B cell (primary cell): Measurements from ENCODE around the gene IRS4. TPM values are rescaled to one million over a fixed set of nuclear protein-coding genes. Genes with fewer than 3 reads are reported as not detected.

Source experiments
- ATAC-seq: fragments of 200-7000 bp; cut with Tn5 transposase; one replicate; pipeline ENCODE4 v1.10.0; 2021; ENCODE audit warnings: low read depth, mild to moderate bottlenecking, moderate number of reproducible peaks, moderate library complexity
- CTCF ChIA-PET: fragments of 350-600 bp; sonication (Branson Sonifier 250); formaldehyde crosslinking; loops from one replicate; lab custom pipeline; 2021; ENCODE audit warnings: antibody characterized with exemption, inconsistent platforms; lab: Charles Lee
- POLR2A ChIA-PET: fragments of 350-600 bp; sonication (Branson Sonifier 250); formaldehyde crosslinking; loops from one replicate; lab custom pipeline; 2021; ENCODE audit warnings: antibody characterized with exemption; lab: Charles Lee
- DNase-seq: peaks from one replicate; pipeline ENCODE4 v3.0.0; 2013
- H2AFZ ChIP-seq: 2 replicates; pipeline ENCODE4 v1.6.1; 2012; ENCODE audit warnings: mild to moderate bottlenecking, low read depth, low read length; ENCODE audit not compliant: insufficient read depth, poor library complexity, severe bottlenecking
- H3K27ac ChIP-seq, 2 donors: 1 replicate in 1 of 2; 2 replicates in 1 of 2; pipeline ENCODE4 v1.5.1; 2012 to 2013; ENCODE audit warnings: low read length in 2 of 2, mild to moderate bottlenecking in 2 of 2, moderate library complexity in 1 of 2
- H3K27me3 ChIP-seq, 4 experiments: fragments of 200-600 bp in 1 of 4; sonication (generic) in 1 of 4; replicated peaks in 1 of 4; 1 replicate in 2 of 4; 2 replicates in 2 of 4; pipeline versions ENCODE4 v1.6.1 to v1.7.0; 2013 to 2016; ENCODE audit warnings: low read length in 3 of 4, mild to moderate bottlenecking in 2 of 4, mixed read lengths in 1 of 4, moderate library complexity in 1 of 4; ENCODE audit not compliant: insufficient read depth in 4 of 4, control insufficient read depth in 3 of 4; ENCODE audit errors: control extremely low read depth in 1 of 4
- H3K36me3 ChIP-seq, 2 experiments: replicated peaks in 1 of 2; 1 replicate in 1 of 2; 2 replicates in 1 of 2; pipeline versions ENCODE4 v1.6.1 to v1.7.1; 2013; ENCODE audit warnings: low read length in 1 of 2; ENCODE audit not compliant: insufficient read depth in 2 of 2, control insufficient read depth in 1 of 2; ENCODE audit errors: control extremely low read depth in 1 of 2, extremely low read depth in 1 of 2
- H3K4me1 ChIP-seq, 2 donors: fragments of 200-600 bp in 1 of 2; sonication (generic) in 1 of 2; 1 replicate in 1 of 2; 2 replicates in 1 of 2; pipeline versions ENCODE4 v1.5.1 to v1.6.1; 2013 to 2017; ENCODE audit warnings: low read length in 2 of 2; ENCODE audit not compliant: control insufficient read depth in 2 of 2, insufficient read depth in 2 of 2
- H3K4me2 ChIP-seq: replicated peaks from 2 replicates; pipeline ENCODE3; 2012; ENCODE audit warnings: mild to moderate bottlenecking, low read depth, low read length; ENCODE audit not compliant: poor library complexity, severe bottlenecking
- H3K4me3 ChIP-seq, 5 experiments: fragments of 200-600 bp in 1 of 5; sonication (generic) in 1 of 5; 1 replicate in 3 of 5; 2 replicates in 2 of 5; pipeline versions ENCODE4 v1.5.1 to v1.7.0; 2011 to 2016; ENCODE audit warnings: low read length in 4 of 5, mild to moderate bottlenecking in 4 of 5, low read depth in 2 of 5, control low read depth in 1 of 5, moderate library complexity in 1 of 5; ENCODE audit not compliant: insufficient read depth in 1 of 5; ENCODE audit errors: control extremely low read depth in 1 of 5, extremely low read depth in 1 of 5
- H3K79me2 ChIP-seq: fragments of 200-600 bp; sonication (generic); one replicate; pipeline ENCODE4 v1.6.0; 2016; ENCODE audit warnings: low read length; ENCODE audit not compliant: control insufficient read depth, insufficient read depth
- H3K9ac ChIP-seq: fragments of 200-600 bp; sonication (generic); 2 replicates; pipeline ENCODE4 v1.6.1; 2017; ENCODE audit warnings: mild to moderate bottlenecking, low read length, moderate library complexity
- H3K9me3 ChIP-seq, 3 donors: one replicate each; pipeline versions ENCODE4 v1.6.1 to v1.7.1; 2013; ENCODE audit warnings: low read length in 2 of 3; ENCODE audit not compliant: control insufficient read depth in 2 of 3, insufficient read depth in 1 of 3; ENCODE audit errors: control extremely low read depth in 1 of 3
- H4K20me1 ChIP-seq: 2 replicates; pipeline ENCODE4 v1.6.0; 2012; ENCODE audit warnings: mild to moderate bottlenecking, low read length; ENCODE audit not compliant: insufficient read depth, control insufficient read depth, poor library complexity, severe bottlenecking
- H3K27ac Mint-ChIP-seq: one replicate; pipeline ENCODE4 v1.8.0; 2021; ENCODE audit warnings: mixed read lengths
- H3K27me3 Mint-ChIP-seq: one replicate; pipeline ENCODE4 v1.8.0; 2021; ENCODE audit warnings: mixed read lengths
- H3K4me1 Mint-ChIP-seq: one replicate; pipeline ENCODE4 v1.8.0; 2021; ENCODE audit warnings: mixed read lengths
- H3K4me3 Mint-ChIP-seq: one replicate; pipeline ENCODE4 v1.8.0; 2021; ENCODE audit warnings: mixed read lengths
- H3K9me3 Mint-ChIP-seq: one replicate; pipeline ENCODE4 v1.8.0; 2022; ENCODE audit warnings: mixed read lengths; ENCODE audit not compliant: insufficient read depth
- CTCF ChIP-seq: fragments of 200-600 bp; IDR thresholded peaks from one replicate; pipeline ENCODE4 v1.8.0; 2022; ENCODE audit warnings: antibody characterized with exemption, mild to moderate bottlenecking
- EZH2 ChIP-seq: IDR thresholded peaks from 2 replicates; pipeline ENCODE4 v1.6.1; 2012; ENCODE audit warnings: borderline replicate concordance, low read depth, mild to moderate bottlenecking, moderate library complexity, low read length; ENCODE audit not compliant: insufficient read depth, poor library complexity, severe bottlenecking
- WGBS: methylation state at CpG from one replicate; pipeline ENCODE4 v1.1.5; 2013; ENCODE audit warnings: missing lambda C conversion rate; ENCODE audit not compliant: insufficient coverage; 5-methylcytosine and 5-hydroxymethylcytosine counted together
- intact Hi-C: fragments of 100-400 bp; cut with micrococcal nuclease; formaldehyde crosslinking; loops from one replicate; pipeline ENCODE4 v1.10.0; 2022
- polyA plus RNA-seq: library from polyadenylated mRNA; depleted of rRNA; stranded (reverse); fragments of >200 nt; gene quantifications from 2 replicates; pipeline ENCODE4 v1.2.3, GENCODE V29; 2012
- total RNA-seq, 2 donors: library from RNA; stranded (reverse); fragments of 120-200 nt in 1 of 2; gene quantifications; 1 replicate in 1 of 2; 2 replicates in 1 of 2; pipeline versions ENCODE4 v1.2.3 to v1.2.4, GENCODE V29; 2013 to 2022

Gene IRS4
- total and polyA plus RNA-seq, 2 donors (not counting 1 experiment from before 2014, with no cell fraction given), result not detected

GRCh38 chrX:108737754-108738153 lies 1.4 kb upstream of the IRS4 start:
- H3K27me3 ChIP-seq, result peaks cover 0 to 10% (median 0%) of the 10 kb centered on the region in 4 experiments
- peaks cover 0 to 7% (median 0%) of the 10 kb centered on the region in 3 donors for H3K9me3 ChIP-seq
- H3K4me2 ChIP-seq, result no peak overlapping the region
- H3K4me3 ChIP-seq, result no peak overlapping the region
- Mint-ChIP-seq H3K27ac (no peak overlapping the region), H3K4me1 (peaks cover 1% of the 10 kb centered on the region), H3K4me3 (no peak overlapping the region), H3K9me3 (no peaks in the 10 kb centered on the region), H3K27me3 (peaks cover 15% of the 10 kb centered on the region)
- WGBS, result no CpG with 5 or more reads among the region's 5 CpGs
- no peak for DNase-seq
- intact Hi-C loops, result no loop called here
- ChIA-PET POLR2A (no interaction called here), CTCF (no interaction called here)
- peaks cover 0 to 4% of the 10 kb centered on the region in 2 donors for H3K4me1 ChIP-seq
- no peak overlapping the region for H3K27ac ChIP-seq
- no peak for ATAC-seq
- H4K20me1 ChIP-seq, result no peaks in the 10 kb centered on the region
- no peaks in the 10 kb centered on the region for H3K36me3 ChIP-seq
- no peak overlapping the region for H2AFZ ChIP-seq
- no peaks in the 10 kb centered on the region for H3K79me2 ChIP-seq
- TF ChIP-seq EZH2 (no peak), CTCF (no peak)
- H3K9ac ChIP-seq, result no peak overlapping the region

GRCh38 chrX:108735679-108736508 lies 469 bp downstream of the IRS4 start:
- H3K9me3 ChIP-seq, result peaks cover 0 to 7% (median 0%) of the 10 kb centered on the region in 3 donors
- no peak overlapping the region for H3K9ac ChIP-seq
- H3K79me2 ChIP-seq, result no peaks in the 10 kb centered on the region
- ATAC-seq, result no peak
- no peak overlapping the region for H2AFZ ChIP-seq
- no peaks in the 10 kb centered on the region for H3K36me3 ChIP-seq
- no peak for DNase-seq
- Mint-ChIP-seq H3K27me3 (peaks cover 15% of the 10 kb centered on the region), H3K9me3 (no peaks in the 10 kb centered on the region), H3K27ac (no peak overlapping the region), H3K4me1 (peaks cover 1% of the 10 kb centered on the region), H3K4me3 (no peak overlapping the region)
- no peak for TF ChIP-seq CTCF
- TF ChIP-seq EZH2, result no peak
- CTCF ChIA-PET, result no interaction called here
- H3K27me3 ChIP-seq, result peaks cover 0 to 10% (median 2%) of the 10 kb centered on the region in 4 experiments
- 2% methylated on average over 71 of the region's 82 CpGs for WGBS
- no peaks in the 10 kb centered on the region for H4K20me1 ChIP-seq
- no peak overlapping the region for H3K4me3 ChIP-seq
- intact Hi-C loops, result no loop called here
- H3K4me1 ChIP-seq, result peaks cover 0 to 4% of the 10 kb centered on the region in 2 donors
- H3K4me2 ChIP-seq, result peak overlapping the region; percentile 27
- no peak overlapping the region for H3K27ac ChIP-seq
- POLR2A ChIA-PET, result no interaction called here
